H1 (cell line): Measurements from ENCODE around the gene KCND1. TPM values are rescaled to one million over a fixed set of nuclear protein-coding genes. Genes with fewer than 3 reads are reported as not detected.
A peak's percentile ranks its signal among the peaks of the same experiment; 100 is the strongest.

Experiments used
- CREB1 ChIP-seq: IDR thresholded peaks from 2 replicates; pipeline ENCODE4 v1.6.1; 2012; ENCODE audit warnings: inconsistent platforms
- E2F6 ChIP-seq: IDR thresholded peaks from 2 replicates; pipeline ENCODE4 v1.6.1; 2012; ENCODE audit warnings: inconsistent platforms
- GTF2F1 ChIP-seq: IDR thresholded peaks from 2 replicates; pipeline ENCODE4 v1.6.1; 2012; ENCODE audit warnings: low read depth, low read length, improper control_type of control experiment, borderline replicate concordance
- HDAC6 ChIP-seq: IDR thresholded peaks from one replicate; pipeline ENCODE4 v1.7.1; 2012; ENCODE audit warnings: low read depth, mild to moderate bottlenecking, inconsistent platforms, low read length, moderate library complexity
- KDM4A ChIP-seq: IDR thresholded peaks from one replicate; pipeline ENCODE4 v1.7.1; 2012; ENCODE audit warnings: low read depth, mild to moderate bottlenecking, moderate library complexity, low read length, inconsistent platforms; ENCODE audit not compliant: severe bottlenecking
- POLR2A ChIP-seq, 2 experiments: IDR thresholded peaks; 1 replicate in 1 of 2; 2 replicates in 1 of 2; pipeline ENCODE4 v1.6.1; 2011; ENCODE audit warnings: low read depth in 2 of 2, low read length in 2 of 2, mild to moderate bottlenecking in 2 of 2; ENCODE audit errors: control extremely low read depth in 1 of 2
- RAD21 ChIP-seq, 2 experiments: IDR thresholded peaks in 1 of 2; conservative IDR thresholded peaks in 1 of 2; 2 replicates each; pipeline ENCODE4 v1.6.1; 2011; ENCODE audit warnings: low read depth in 2 of 2, low read length in 2 of 2, improper control_type of control experiment in 1 of 2, inconsistent platforms in 1 of 2, mild to moderate bottlenecking in 1 of 2, moderate library complexity in 1 of 2
- SIRT6 ChIP-seq: IDR thresholded peaks from one replicate; pipeline ENCODE4 v1.7.1; 2012; ENCODE audit warnings: low read length, inconsistent platforms
- TBP ChIP-seq: IDR thresholded peaks from 2 replicates; pipeline ENCODE4 v1.6.1; 2011; ENCODE audit warnings: low read depth, low read length, improper control_type of control experiment
- polyA plus RNA-seq, 7 experiments: library from polyadenylated mRNA; depleted of rRNA in 3 of 7; stranded (reverse) in 5 of 7; unstranded in 2 of 7; fragments of >200 nt in 5 of 7; fragments of 200-250 nt in 2 of 7; gene quantifications; 1 replicate in 5 of 7; 2 replicates in 1 of 7; 4 replicates in 1 of 7; pipeline versions ENCODE4 v1.2.1 to v1.2.3, GENCODE V29; 2011 to 2013; ENCODE audit warnings: missing spikeins in 2 of 7, mixed read lengths in 2 of 7
- total RNA-seq: library from RNA; stranded (reverse); fragmentation: NEBNext Ultra II Directional; extraction: Animal tissue kit (Norgen Biotek cat#: 25700); gene quantifications from 2 replicates; pipeline ENCODE4 v1.2.1, GENCODE V29; 2021

The KCND1 gene
- total and polyA plus RNA-seq, 2 of the 8 experiments (the other 6 are each of a cell fraction or from before 2014, with no cell fraction given): 3.1 to 6.8 TPM

- no peak for TF ChIP-seq GTF2F1
- no peak for TF ChIP-seq SIRT6
- 0 out of 2 replicates have a peak, but pooled peaks have one; percentile 8 for TF ChIP-seq TBP
- no peak for TF ChIP-seq E2F6
- no peak for TF ChIP-seq CREB1
- TF ChIP-seq RAD21 (IDR thresholded peaks at IDR 0.05 in 1 of 2, conservative IDR thresholded peaks at IDR 0.05 in 1 of 2; ENCODE audit: low read depth in 2 of 2, low read length in 2 of 2): peak in 1 of 2 experiments; percentile 22; a peak in 1 of 4 replicates
- peak in 1 of 2 experiments; percentile 59; a peak in 2 of 3 replicates for TF ChIP-seq POLR2A (IDR thresholded peaks at IDR 0.05; ENCODE audit: control extremely low read depth in 1 of 2, low read depth in 2 of 2, low read length in 2 of 2)
- TF ChIP-seq HDAC6: no peak
- no peak for TF ChIP-seq KDM4A
- TF ChIP-seq, all 59 proteins: peak for 6
These were observed 848 bp upstream of the KCND1 start (continued) for GRCh38 chrX:48972220-48973164.
